KMS-11 (cell line): Measurements from ENCODE around the gene NDUFA7.

Experiments
- H2AFZ ChIP-seq: fragments of 200-600 bp; sonication (generic); 2 replicates; pipeline ENCODE4 v1.6.1; 2016; ENCODE audit warnings: antibody characterized with exemption, mixed run types, low read depth
- H3K27ac ChIP-seq: fragments of 200-600 bp; sonication (generic); 2 replicates; pipeline ENCODE4 v1.6.1; 2016; ENCODE audit warnings: mild to moderate bottlenecking, mixed run types
- H3K27me3 ChIP-seq: fragments of 200-600 bp; sonication (generic); 2 replicates; pipeline ENCODE4 v1.6.1; 2017; ENCODE audit warnings: mild to moderate bottlenecking, low read depth, mixed run types, moderate library complexity; ENCODE audit not compliant: insufficient read depth
- H3K36me3 ChIP-seq: fragments of 200-600 bp; sonication (generic); 2 replicates; pipeline ENCODE4 v1.6.1; 2017; ENCODE audit warnings: mild to moderate bottlenecking, mixed run types; ENCODE audit not compliant: insufficient read depth
- H3K4me1 ChIP-seq: fragments of 200-600 bp; sonication (generic); 2 replicates; pipeline ENCODE4 v1.6.1; 2016; ENCODE audit warnings: mild to moderate bottlenecking, low read depth, mixed run types; ENCODE audit not compliant: poor library complexity, severe bottlenecking
- H3K4me2 ChIP-seq: fragments of 200-600 bp; sonication (generic); 2 replicates; pipeline ENCODE4 v1.7.0; 2016; ENCODE audit warnings: mild to moderate bottlenecking, mixed run types
- H3K4me3 ChIP-seq: fragments of 200-600 bp; sonication (generic); IDR thresholded peaks from 2 replicates; pipeline ENCODE4 v1.6.1; 2017; ENCODE audit warnings: low read depth, low read length, mixed read lengths; ENCODE audit not compliant: insufficient read depth
- H3K79me2 ChIP-seq: fragments of 200-600 bp; sonication (generic); 2 replicates; pipeline ENCODE4 v1.6.1; 2016; ENCODE audit warnings: low read depth, mixed run types; ENCODE audit not compliant: insufficient read depth
- H3K9ac ChIP-seq: fragments of 200-600 bp; sonication (generic); 2 replicates; pipeline ENCODE4 v1.6.1; 2016; ENCODE audit warnings: mild to moderate bottlenecking, mixed run types
- H4K20me1 ChIP-seq: fragments of 200-600 bp; sonication (generic); 2 replicates; pipeline ENCODE4 v1.6.1; 2016; ENCODE audit warnings: mild to moderate bottlenecking, mixed run types; ENCODE audit not compliant: insufficient read depth
- CTCF ChIP-seq: fragments of 200-600 bp; sonication (generic); conservative IDR thresholded peaks from 2 replicates; pipeline ENCODE4 v1.6.1; 2017; ENCODE audit warnings: low read depth, mild to moderate bottlenecking, antibody characterized with exemption, low read length, moderate library complexity, mixed read lengths

The NDUFA7 gene

GRCh38 chr19:8366121-8366581, 45.0 kb upstream of the NDUFA7 start:
- no peak for TF ChIP-seq CTCF
- H3K9ac ChIP-seq = no peak overlapping the region
- H3K27me3 ChIP-seq = no peaks in the 10 kb centered on the region
- H2AFZ ChIP-seq = no peak overlapping the region
- no peak overlapping the region for H3K27ac ChIP-seq
- H3K79me2 ChIP-seq = no peaks in the 10 kb centered on the region
- no peak overlapping the region for H3K4me3 ChIP-seq
- H3K36me3 ChIP-seq = no peaks in the 10 kb centered on the region
- H3K4me1 ChIP-seq = peaks cover 7% of the 10 kb centered on the region
- no peak overlapping the region for H3K4me2 ChIP-seq
- no peaks in the 10 kb centered on the region for H4K20me1 ChIP-seq

DNA sequence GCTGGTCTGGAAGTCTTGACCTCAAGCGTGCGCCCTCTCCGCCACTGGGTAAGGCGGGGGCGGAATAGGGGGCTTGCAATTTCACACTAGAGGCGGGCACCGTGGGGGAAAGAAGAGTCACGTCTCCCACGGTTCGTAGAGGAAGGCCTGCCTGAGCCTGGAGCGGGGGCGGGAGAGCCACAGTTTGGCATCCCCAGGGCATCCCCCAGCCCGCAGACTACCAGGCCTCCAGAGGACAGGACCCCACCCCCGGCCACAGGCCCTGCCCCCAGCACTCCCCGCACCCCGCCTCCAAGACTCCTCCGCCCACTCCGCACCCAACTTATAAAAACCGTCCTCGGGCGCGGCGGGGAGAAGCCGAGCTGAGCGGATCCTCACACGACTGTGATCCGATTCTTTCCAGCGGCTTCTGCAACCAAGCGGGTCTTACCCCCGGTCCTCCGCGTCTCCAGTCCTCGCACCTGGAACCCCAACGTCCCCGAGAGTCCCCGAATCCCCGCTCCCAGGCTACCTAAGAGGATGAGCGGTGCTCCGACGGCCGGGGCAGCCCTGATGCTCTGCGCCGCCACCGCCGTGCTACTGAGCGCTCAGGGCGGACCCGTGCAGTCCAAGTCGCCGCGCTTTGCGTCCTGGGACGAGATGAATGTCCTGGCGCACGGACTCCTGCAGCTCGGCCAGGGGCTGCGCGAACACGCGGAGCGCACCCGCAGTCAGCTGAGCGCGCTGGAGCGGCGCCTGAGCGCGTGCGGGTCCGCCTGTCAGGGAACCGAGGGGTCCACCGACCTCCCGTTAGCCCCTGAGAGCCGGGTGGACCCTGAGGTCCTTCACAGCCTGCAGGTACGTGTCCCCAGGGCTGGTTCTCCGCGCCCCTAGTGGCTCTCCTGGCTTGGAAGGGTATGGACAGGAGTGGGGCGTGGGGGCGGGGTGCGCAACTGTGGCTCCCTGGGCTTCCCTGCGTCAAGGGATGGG, 42.9 kb upstream of the NDUFA7 start, which contains the start of gene ANGPTL4:
TSS of gene ANGPTL4 (plus strand) at position 353 of the 969 bp plus-strand sequence. CDS start at position 520, 167 bp downstream.
- Histone ChIP-seq H3K9ac (no peak within 1 kb of the TSS), H3K36me3 (no peaks in the 10 kb centered on the region), H3K27me3 (no peaks in the 10 kb centered on the region), H3K4me1 (peaks cover 7% of the 10 kb centered on the region), H3K79me2 (no peaks in the 10 kb centered on the region), H3K4me3 (no peak within 1 kb of the TSS), H3K4me2 (no peak within 1 kb of the TSS), H4K20me1 (no peaks in the 10 kb centered on the region), H2AFZ (no peak within 1 kb of the TSS), H3K27ac (no peak within 1 kb of the TSS)
- no peak for TF ChIP-seq CTCF

- no peak overlapping the region; the same call in 1 of the 2 replicates for H3K4me2 ChIP-seq
Measured at GRCh38 chr19:8361921-8362793, 41.0 kb upstream of the NDUFA7 start.

More at GRCh38 chr19:8361921-8362793, 41.0 kb upstream of the NDUFA7 start:
- Histone ChIP-seq H2AFZ (no peak overlapping the region), H3K4me1 (peaks cover 7% of the 10 kb centered on the region), H3K79me2 (no peaks in the 10 kb centered on the region), H3K27ac (no peak overlapping the region), H3K4me3 (no peak overlapping the region), H3K27me3 (no peaks in the 10 kb centered on the region), H3K9ac (no peak overlapping the region), H3K36me3 (no peaks in the 10 kb centered on the region), H4K20me1 (no peaks in the 10 kb centered on the region)
- no peak for TF ChIP-seq CTCF
